Ammon's horn (tissue), 1 donor: Measurements from ENCODE around the gene MRPL19.
"Not testable (repeated sequence)": the region's sequence is repeated elsewhere in the genome, so short reads cannot be mapped to it uniquely, and the experiment has no call there.

ENCODE experiments used
- DNase-seq: peaks from one replicate; pipeline ENCODE4 v3.0.0-alpha.2; 2016; ENCODE audit warnings: low spot score

Gene MRPL19

DNA sequence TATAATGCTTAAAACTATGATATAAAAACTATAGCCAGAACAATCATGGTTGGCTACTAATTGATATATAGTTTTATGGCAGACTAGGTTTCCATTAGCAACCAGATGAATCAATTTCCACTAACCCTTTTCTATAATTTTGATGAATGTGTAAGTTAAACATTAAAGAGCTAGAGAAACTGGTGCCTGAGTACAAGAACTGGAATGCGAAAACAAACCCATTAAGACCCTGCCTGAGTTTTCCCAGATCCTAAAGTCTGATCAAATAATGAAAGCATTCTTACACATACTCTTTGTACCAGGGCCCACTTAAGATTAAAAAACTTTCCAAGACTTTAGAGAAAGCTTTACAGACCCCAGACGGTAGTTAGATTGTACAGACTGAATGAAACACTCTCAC lies 21.3 kb downstream of the MRPL19 start:
- DNase-seq = no peak

- DNase-seq = not testable (repeated sequence)
Measured at GRCh38 chr2:75675423-75675822, 28.8 kb downstream of the MRPL19 start.

DNA sequence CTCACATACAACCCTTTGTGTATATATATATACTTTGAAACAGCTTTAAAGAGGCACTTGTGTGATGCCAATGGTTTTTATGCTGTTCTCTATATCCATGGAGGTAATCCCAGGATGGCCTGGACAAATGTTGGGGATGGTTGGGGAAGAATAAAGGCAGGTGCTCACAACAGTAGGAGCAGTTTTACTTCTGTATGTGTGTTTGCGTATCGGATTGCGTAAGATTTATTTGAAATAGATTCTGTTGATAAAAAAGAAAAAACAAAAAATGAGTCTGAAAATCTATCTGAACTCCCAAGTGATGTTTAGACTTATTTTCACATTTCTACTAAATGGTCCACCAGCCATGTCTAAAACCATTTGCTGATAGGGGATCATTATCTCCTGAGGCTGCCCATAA lies 29.3 kb downstream of the MRPL19 start:
- no peak for DNase-seq

DNA sequence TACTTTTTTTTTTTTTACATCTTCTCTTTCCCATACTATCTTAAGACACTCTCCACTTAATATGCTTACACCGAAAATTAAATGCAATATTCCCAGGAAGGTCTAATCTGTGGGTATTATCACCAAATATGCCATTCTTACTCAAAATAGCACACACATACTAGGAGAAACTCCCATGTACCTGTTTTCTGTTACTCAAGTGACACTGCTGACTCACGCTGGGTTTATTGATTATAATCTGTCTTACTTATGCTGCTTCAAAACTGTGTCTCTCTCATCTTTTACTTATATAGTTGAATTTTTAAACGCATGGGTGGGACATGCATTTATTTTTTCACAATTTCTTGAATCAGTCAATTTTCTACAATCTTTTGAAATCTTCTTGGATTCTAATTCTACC lies 29.9 kb downstream of the MRPL19 start:
- DNase-seq = no peak

GRCh38 chr2:75679556-75679955 lies 33.0 kb downstream of the MRPL19 start:
- no peak for DNase-seq

GRCh38 chr2:75680402-75680801 lies 33.8 kb downstream of the MRPL19 start:
- no peak for DNase-seq

DNA sequence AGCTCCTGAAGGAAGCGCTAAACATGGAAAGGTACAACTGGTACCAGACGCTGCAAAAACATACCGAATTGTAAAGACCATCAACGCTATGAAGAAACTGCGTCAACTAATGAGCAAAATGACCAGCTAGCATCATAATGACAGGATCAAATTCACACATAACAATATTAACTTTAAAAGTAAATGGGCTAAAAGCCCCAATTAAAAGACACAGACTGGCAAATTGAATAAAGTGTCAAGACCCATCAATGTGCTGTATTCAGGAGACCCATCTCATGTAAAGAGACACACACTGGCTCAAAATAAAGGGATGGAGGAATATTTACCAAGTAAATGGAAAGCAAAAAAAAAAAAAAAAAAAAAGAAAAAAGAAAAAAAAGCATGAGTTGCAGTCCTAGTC lies 36.8 kb downstream of the MRPL19 start:
- DNase-seq = not testable (repeated sequence)

- no peak for DNase-seq
Measured at GRCh38 chr2:75688196-75688595, 41.6 kb downstream of the MRPL19 start.

GRCh38 chr2:75698918-75699317 lies 52.3 kb downstream of the MRPL19 start:
- no peak for DNase-seq

DNA sequence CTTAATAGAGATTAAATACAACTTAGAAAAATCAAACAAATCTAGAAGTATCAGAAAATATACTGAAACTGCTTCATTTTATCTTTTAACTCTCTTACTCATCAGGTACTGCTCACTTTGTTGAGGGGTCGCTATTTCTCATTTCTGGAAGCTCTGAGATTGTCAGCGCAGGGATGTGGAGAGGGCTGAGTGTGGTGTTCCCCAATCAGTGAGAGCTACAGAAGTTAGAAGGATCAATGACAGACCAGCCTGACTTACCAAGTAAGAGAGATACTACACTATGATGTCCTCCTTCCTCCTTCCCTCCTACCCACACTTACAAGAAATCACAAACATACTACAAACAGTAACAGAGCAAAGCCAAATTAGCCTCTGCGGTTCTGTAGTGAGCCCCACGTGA lies 56.0 kb downstream of the MRPL19 start:
- DNase-seq = no peak

DNA sequence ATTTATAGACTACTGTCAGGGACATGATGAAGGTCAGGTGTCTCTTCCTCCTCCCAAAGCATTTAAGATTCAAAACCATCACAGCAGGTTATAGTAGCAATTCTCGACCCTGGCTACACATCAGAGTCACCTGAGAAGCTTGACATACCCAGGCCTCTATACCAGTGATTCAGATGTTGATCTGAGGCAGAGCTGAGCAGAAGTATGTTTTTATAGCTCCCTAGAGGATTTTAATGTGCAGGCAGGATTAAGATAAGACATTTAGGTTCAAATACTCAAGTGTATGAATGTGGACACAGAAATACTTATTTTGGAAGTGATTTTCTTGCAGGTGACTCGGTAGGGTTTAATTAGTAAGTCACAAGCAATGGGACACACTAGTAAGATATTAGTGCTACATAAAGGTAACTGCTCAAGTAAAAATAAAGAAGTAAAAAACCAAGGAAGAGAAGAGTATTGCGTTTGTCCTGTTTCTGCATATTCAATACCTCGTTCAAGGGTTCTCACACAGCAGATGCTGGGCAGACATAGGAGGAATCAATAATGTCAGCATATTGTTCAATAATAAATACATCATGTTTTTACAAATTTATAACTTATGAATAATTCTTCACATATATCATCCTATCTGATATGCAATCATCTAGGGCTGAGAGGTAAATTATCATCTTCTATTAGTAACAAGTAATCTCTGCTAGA lies 57.2 kb downstream of the MRPL19 start:
- DNase-seq = no peak

DNA sequence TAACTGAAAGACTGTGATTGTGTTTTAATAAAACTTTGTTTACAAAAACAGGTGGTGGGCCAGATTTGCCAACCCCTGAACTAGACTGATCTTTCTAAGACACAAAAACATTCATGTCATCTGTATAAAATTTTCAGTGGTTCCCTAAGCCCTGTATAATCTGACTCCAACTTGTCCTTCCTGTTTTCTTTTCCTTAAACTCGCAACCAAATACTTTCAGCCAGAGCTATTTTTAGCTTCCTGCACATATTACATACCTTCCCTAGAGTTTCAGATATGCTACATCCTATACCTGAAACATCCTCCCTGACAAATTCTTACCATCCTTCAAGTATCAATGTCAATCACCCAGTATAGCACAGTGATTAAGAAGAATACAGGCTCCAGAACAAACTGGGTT lies 59.3 kb downstream of the MRPL19 start:
- DNase-seq = no peak

DNA sequence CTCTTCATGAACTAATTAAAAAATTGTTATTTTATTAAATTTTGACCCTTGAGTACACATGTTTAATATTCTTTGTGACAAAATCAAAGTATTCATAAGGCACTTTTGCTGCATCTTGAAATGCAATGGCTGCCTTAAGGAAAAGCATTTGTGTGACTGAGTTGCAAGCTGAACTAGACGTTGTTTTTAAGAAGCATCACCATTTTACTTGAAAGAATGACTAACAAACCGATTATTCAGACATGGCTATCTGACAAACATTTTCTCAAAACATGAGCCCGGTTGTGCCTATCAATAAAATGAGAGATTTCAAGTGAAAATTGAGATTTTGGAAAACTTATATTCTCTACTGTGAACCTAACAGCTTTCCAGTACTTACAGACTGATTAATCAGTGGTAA lies 61.3 kb downstream of the MRPL19 start:
- DNase-seq = no peak

GRCh38 chr2:75709297-75709696 lies 62.7 kb downstream of the MRPL19 start:
- DNase-seq = no peak

DNA sequence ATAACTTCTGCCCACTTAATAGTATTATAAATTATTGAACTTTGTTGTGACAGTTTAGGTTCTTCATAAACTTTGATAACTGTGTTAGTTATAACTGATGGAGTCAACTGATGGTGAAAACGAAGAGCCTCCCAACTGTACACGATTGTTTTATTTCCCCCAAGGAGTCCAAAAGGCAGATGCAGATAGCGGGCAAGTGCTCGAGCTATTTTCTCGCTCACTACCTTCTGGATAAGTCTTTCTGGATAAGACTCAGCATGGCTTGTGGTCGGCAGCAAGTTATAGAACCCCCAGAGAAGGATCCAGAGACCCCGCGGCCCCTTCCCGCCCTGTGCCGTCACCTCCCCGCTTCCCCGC lies 63.6 kb downstream of the MRPL19 start:
- DNase-seq = no peak

GRCh38 chr2:75710577-75711253 lies 64.1 kb downstream of the MRPL19 start, which contains the start of gene GCFC2:
TSS of gene GCFC2 (minus strand) at chr2:75710915. CDS start at chr2:75710855, 60 bp downstream.
- peak; percentile 91 for DNase-seq

GRCh38 chr2:75711590-75711989 lies 65.0 kb downstream of the MRPL19 start:
- DNase-seq = not testable (repeated sequence)

DNA sequence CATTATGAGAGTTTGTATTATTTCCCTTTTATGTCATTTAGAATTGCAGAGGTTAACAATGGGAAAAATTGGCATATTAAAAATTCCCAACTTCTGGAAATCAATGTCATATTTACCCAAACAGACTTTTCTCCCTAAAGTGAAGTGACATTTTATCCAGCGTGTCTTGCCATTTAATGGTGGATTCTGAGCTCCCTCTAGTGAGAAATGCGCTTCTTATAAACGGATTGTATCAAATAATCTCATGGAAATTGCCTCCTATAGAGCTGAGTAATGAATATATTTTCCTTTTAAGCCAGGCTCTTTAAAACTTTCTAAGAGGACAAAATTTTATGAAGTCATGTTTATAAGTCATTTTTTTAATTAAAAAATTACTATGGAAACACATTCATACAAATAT lies 69.8 kb downstream of the MRPL19 start:
- peak; percentile 31 for DNase-seq

DNA sequence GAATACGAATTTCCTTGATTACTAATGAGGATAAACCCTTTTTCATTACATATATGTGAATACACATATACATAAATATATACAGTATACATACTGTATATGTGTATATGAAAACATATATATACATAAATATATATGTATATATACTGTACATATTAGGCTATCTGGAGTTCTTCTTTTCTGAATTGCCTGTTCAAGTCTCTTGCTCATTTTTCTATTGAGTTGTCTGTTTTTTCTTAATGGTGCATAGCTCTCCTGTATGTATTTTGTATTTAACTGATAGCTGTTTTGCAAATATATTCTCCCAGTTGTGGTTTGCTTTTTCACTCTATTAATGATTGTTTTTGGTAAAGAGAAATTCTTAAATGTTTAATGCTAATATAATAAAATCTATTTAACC lies 73.0 kb downstream of the MRPL19 start:
- no peak for DNase-seq

DNA sequence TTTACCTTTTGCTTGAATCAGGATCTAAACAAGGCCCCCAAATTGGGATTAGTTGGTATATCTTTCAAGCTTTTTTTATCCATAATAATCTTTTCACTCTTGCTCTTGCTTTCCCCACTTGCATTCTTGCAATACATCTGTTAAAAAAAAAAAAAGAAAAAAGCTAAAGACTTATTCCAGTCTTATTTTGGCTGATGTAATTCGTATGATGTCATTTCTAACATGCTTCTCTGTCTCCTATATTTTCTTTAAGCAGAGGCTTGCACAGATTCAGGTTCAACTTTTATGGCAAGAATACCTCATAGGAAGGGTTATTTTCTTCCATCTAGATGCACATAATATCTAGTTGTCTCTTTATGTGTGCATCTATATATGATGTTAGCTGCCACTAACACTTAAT lies 73.9 kb downstream of the MRPL19 start:
- DNase-seq = no peak

- no peak for DNase-seq
Measured at GRCh38 chr2:75722687-75723086, 76.1 kb downstream of the MRPL19 start.

DNA sequence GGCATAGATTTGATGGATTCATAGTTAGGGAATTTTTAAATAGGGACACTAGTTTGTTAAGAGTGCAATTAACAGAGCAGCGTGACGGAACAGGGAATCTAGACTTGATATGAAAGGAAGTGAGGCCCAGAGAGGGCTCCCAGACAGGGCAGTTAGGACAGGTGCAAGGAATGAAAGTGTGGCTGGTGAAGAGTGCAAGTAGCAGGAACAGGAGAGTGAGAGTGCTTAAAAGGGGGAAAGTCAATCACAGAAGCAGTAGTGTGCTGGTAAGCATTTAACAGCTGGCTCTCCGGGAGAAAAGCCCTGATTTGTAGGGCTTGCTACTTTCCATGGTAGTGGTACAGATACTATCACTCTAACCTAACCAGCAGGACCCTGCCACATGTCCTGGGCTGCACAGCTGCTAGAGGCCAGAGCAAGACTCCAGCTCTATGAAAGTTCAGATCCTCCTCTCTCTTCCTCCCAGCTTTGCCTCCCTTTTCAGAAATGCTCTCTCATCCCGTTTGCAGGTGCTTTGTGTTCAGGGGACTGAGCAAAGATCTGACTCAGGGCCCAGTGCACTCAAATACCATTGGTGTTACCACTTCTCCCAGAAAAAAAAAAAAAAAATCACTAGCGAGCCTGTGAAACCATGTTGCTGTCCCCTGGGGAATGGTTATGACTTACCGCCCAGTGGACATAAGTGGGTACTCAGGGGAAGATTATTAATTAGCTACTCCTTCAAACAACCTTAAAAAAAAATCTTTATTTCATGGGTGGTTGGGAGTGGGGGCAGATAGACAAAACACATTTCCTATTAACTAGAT lies 82.2 kb downstream of the MRPL19 start:
- DNase-seq = no peak

- peak; percentile 10 for DNase-seq
Measured at GRCh38 chr2:75729861-75730260, 83.3 kb downstream of the MRPL19 start.
